H1 (cell line): ENCODE measurements around the gene STEAP2. TPM values are rescaled to one million over a fixed set of nuclear protein-coding genes. Genes with fewer than 3 reads are reported as not detected.

ENCODE experiments used
- GTF2F1 ChIP-seq: IDR thresholded peaks from 2 replicates; pipeline ENCODE4 v1.6.1; 2012; ENCODE audit warnings: low read depth, low read length, improper control_type of control experiment, borderline replicate concordance
- KDM5A ChIP-seq: fragments of 200-600 bp; IDR thresholded peaks from 2 replicates; pipeline ENCODE4 v1.7.1; 2012; ENCODE audit warnings: mild to moderate bottlenecking, low read length, inconsistent platforms, mixed read lengths
- POU5F1 ChIP-seq: IDR thresholded peaks from 2 replicates; pipeline ENCODE4 v1.6.1; 2011; ENCODE audit warnings: low read depth, mild to moderate bottlenecking, low read length, moderate library complexity
- polyA plus RNA-seq, 7 experiments: library from polyadenylated mRNA; depleted of rRNA in 3 of 7; stranded (reverse) in 5 of 7; unstranded in 2 of 7; fragments of >200 nt in 5 of 7; fragments of 200-250 nt in 2 of 7; gene quantifications; 1 replicate in 5 of 7; 2 replicates in 1 of 7; 4 replicates in 1 of 7; pipeline versions ENCODE4 v1.2.1 to v1.2.3, GENCODE V29; 2011 to 2013; ENCODE audit warnings: missing spikeins in 2 of 7, mixed read lengths in 2 of 7
- total RNA-seq: library from RNA; stranded (reverse); fragmentation: NEBNext Ultra II Directional; extraction: Animal tissue kit (Norgen Biotek cat#: 25700); gene quantifications from 2 replicates; pipeline ENCODE4 v1.2.1, GENCODE V29; 2021

The STEAP2 gene
- total and polyA plus RNA-seq, 2 of the 8 experiments (the other 6 are each of a cell fraction or from before 2014, with no cell fraction given) = 13.4 to 18.4 TPM

DNA sequence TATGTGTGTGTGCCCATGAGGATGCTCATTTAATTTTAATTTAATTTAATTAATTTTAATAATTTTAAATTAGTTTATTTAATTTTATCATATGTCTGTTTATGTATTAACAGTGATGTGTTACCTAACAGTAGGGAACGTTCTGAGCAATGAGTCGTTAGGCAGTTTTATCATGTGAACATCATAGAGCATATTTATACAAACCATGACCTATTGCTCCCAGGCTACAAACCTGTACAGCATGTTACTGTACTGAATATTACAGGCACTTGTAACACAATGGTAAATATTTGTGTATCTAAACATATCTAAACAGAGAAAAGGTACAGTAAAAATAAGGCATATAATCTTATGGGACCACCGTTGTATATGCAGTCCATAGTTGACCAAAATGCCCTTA lies 19.8 kb downstream of the STEAP2 start (continued):
- TF ChIP-seq KDM5A = no peak
- no peak for TF ChIP-seq GTF2F1
- no peak for TF ChIP-seq POU5F1
